BLaER1 treated with 17β-estradiol and CSF1 and Interleukin-3, amounts not matched to agents 10 nM and 100 nM (cell line): Measurements from ENCODE around the gene C19orf18.
"Not testable (repeated sequence)": the region's sequence is repeated elsewhere in the genome, so short reads cannot be mapped to it uniquely, and the experiment has no call there.

Source experiments
- H3K27ac ChIP-seq, 11 experiments: shearing (Covaris generic); formaldehyde crosslinking; 2 replicates each; pipeline ENCODE4 v1.8.1; 2022
- H3K27me3 ChIP-seq, 11 experiments: shearing (Covaris generic); formaldehyde crosslinking; 2 replicates each; pipeline ENCODE4 v1.8.1; 2022
- H3K36me3 ChIP-seq, 11 experiments: shearing (Covaris generic); formaldehyde crosslinking; 2 replicates each; pipeline ENCODE4 v1.8.1; 2022
- H3K4me1 ChIP-seq, 10 experiments: shearing (Covaris generic); formaldehyde crosslinking; 2 replicates each; pipeline ENCODE4 v1.8.1; 2022
- H3K4me2 ChIP-seq, 11 experiments: shearing (Covaris generic); formaldehyde crosslinking; 2 replicates each; pipeline ENCODE4 v1.8.1; 2022
- H3K4me3 ChIP-seq, 10 experiments: shearing (Covaris generic); formaldehyde crosslinking; 2 replicates each; pipeline ENCODE4 v1.8.1; 2022
- H3K9ac ChIP-seq, 11 experiments: shearing (Covaris generic); formaldehyde crosslinking; 2 replicates each; pipeline ENCODE4 v1.8.1; 2022
- H3K9me3 ChIP-seq, 11 experiments: shearing (Covaris generic); formaldehyde crosslinking; replicated peaks in 1 of 11; 2 replicates each; pipeline ENCODE4 v1.8.1; 2022
- H4K20me1 ChIP-seq, 11 experiments: shearing (Covaris generic); formaldehyde crosslinking; 2 replicates each; pipeline ENCODE4 v1.8.1; 2022
- Cebpa-rat ChIP-seq, 11 experiments: shearing (Covaris generic); IDR thresholded peaks; 2 replicates each; pipeline ENCODE4 v1.8.1; 2022

C19orf18 gene

DNA sequence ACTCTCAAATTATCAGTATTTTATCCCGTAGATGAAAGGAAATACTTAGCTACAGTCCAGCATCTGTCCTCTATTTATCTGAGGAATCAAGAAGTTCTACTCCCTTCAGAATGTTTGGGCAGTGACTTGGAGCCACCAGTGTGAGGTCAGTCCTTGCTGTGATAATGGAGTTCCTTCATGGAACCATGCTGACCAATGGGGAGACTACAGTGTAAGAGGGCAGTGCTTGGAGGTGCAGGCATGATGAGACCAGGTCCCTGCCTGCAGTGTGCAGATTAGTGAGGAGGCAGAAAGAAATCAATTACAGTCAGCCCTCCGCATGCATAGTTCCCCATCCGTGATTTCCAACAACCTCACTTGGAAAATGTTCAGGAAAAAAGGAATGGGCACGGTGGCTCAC is at the start of gene C19orf18:
TSS of gene C19orf18 (minus strand) at position 101 of the 400 bp plus-strand sequence. CDS start 102 bp downstream, outside the sequence.
- H3K9me3 ChIP-seq, result peaks cover 100% of the 10 kb centered on the region in 11 experiments
- TF ChIP-seq Cebpa-rat (IDR thresholded peaks at IDR 0.05), result no peak
- H3K4me1 ChIP-seq, result no peaks in the 10 kb centered on the region

DNA sequence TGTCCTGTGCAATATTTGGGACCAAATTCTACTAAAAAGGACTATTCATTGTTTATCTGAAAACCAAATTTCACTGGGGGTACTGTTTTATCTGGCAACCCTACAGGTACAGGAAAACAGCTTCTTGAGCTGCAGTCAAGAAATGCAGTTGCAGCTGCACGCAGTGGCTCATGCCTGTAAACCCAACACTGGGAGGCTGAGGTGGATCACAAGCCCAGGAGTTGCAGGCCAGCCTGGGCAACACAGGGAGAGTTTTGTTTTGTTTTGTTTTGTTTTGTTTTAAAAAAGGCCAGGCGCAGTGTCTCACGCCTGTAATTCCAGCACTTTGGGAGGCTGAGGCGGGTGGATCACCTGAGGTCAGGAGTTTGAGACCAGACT is 47.9 kb upstream of the C19orf18 start:
- Histone ChIP-seq H3K36me3 (no peaks in the 10 kb centered on the region), H3K27ac (peak overlapping the region in 2 of 11 experiments; percentile 21 to 31; a peak in 2 of 22 replicates), H3K4me2 (peak overlapping the region in 1 of 11 experiments; percentile 7; a peak in 1 of 22 replicates), H4K20me1 (no peaks in the 10 kb centered on the region), H3K9me3 (peaks cover 20 to 43% (median 30%) of the 10 kb centered on the region in 11 experiments), H3K4me1 (peaks cover 0 to 10% (median 8%) of the 10 kb centered on the region in 10 experiments; a peak in 12 of 20 replicates), H3K4me3 (no peak overlapping the region), H3K9ac (no peak overlapping the region), H3K27me3 (no peaks in the 10 kb centered on the region)
- no peak for TF ChIP-seq Cebpa-rat (IDR thresholded peaks at IDR 0.05)

More for the DNA sequence above, at the start of gene C19orf18:
- Histone ChIP-seq H3K36me3 (peaks cover 79 to 98% (median 89%) of the 10 kb centered on the region in 11 experiments), H3K9ac (no peak within 1 kb of the TSS), H4K20me1 (no peaks in the 10 kb centered on the region), H3K27me3 (no peaks in the 10 kb centered on the region), H3K4me2 (no peak within 1 kb of the TSS), H3K4me3 (peak within 1 kb of the TSS in 8 of 10 experiments; percentile 2 to 41 (median 23); a peak in 10 of 20 replicates), H3K27ac (no peak within 1 kb of the TSS)

DNA sequence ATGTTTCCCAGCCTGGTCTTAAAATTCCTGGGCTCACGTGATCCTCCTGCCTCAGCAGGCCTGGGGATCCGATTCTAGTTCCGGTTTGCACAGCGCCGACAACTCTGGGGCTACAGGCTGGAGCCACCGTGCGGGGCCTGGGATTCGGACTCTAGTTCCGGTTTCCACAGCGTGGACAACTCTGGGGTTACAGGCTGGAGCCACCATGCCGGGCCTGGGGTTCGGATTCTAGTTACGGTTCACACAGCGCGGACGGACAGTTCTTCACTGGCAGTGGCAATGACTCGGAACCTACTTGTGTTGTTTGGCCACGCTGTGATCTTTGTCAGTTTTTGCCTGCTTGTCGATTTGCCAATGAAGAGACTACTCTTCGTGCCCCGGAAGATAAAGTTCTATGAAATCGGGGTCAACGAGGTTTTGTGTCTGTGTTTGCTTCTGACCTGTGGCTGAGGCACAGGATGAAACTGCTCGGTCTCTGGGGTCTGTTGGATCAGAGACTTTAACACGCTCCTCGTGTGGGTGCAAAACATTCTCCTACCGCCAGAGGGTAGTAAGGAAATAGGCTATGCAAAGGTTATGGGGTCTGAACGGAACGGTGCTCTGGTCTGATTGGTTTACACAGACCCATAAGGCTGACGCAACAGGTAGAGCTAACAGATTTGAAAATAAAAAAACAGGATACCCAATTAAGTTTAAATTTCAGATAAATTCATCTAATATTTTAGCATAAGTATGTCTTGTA is 47.4 kb upstream of the C19orf18 start:
- H3K4me1 ChIP-seq, result peaks cover 0 to 10% (median 8%) of the 10 kb centered on the region in 10 experiments; a peak in 12 of 20 replicates
- H3K36me3 ChIP-seq, result no peaks in the 10 kb centered on the region
- H3K27ac ChIP-seq, result peak overlapping the region in 2 of 11 experiments; percentile 27 to 31; a peak in 1 of 22 replicates
- H3K27me3 ChIP-seq, result no peaks in the 10 kb centered on the region
- no peak overlapping the region for H3K4me3 ChIP-seq
- TF ChIP-seq Cebpa-rat (IDR thresholded peaks at IDR 0.05), result peak in 2 of 11 experiments; percentile 15 to 53; a peak in 1 of 22 replicates
- peak overlapping the region in 2 of 11 experiments; percentile 29 to 34; a peak in 3 of 22 replicates for H3K9ac ChIP-seq
- no peaks in the 10 kb centered on the region for H4K20me1 ChIP-seq
- H3K4me2 ChIP-seq, result peak overlapping the region in 5 of 11 experiments; percentile 10 to 57 (median 28); a peak in 7 of 22 replicates
- H3K9me3 ChIP-seq, result peaks cover 20 to 43% (median 30%) of the 10 kb centered on the region in 11 experiments

DNA sequence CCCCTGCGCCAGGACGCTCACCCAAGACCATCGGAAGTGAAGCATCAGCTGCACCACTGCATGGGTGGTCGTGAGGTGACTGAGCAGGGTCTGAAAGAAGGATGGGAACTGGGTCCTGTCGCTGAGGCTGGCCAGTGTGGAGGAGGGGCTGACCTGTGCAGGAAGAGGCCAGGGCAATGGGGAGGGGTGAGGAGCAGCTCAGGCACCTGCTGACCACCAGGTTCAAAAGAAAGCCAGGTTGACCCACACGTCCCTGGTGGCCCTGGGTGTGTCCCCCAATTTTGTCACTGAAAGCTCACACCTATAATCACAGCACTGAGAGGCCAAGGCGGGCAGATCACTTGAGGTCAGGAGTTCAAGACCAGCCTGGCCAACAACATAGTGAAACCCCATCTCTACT is 45.8 kb upstream of the C19orf18 start:
- Histone ChIP-seq H3K9me3 (peaks cover 10 to 28% (median 19%) of the 10 kb centered on the region in 11 experiments), H3K27me3 (no peaks in the 10 kb centered on the region), H3K27ac (no peak overlapping the region), H3K4me2 (no peak overlapping the region), H3K36me3 (no peaks in the 10 kb centered on the region), H4K20me1 (no peaks in the 10 kb centered on the region), H3K9ac (no peak overlapping the region), H3K4me1 (peaks cover 0 to 10% (median 8%) of the 10 kb centered on the region in 10 experiments; a peak in 12 of 20 replicates), H3K4me3 (no peak overlapping the region)
- TF ChIP-seq Cebpa-rat (IDR thresholded peaks at IDR 0.05), result no peak

- Histone ChIP-seq H4K20me1 (peaks cover 0 to 3% (median 0%) of the 10 kb centered on the region in 11 experiments; a peak in 3 of 22 replicates), H3K9me3 (peaks cover 0 to 16% (median 0%) of the 10 kb centered on the region in 11 experiments; a peak in 7 of 22 replicates), H3K9ac (no peak overlapping the region), H3K4me1 (peaks cover 2 to 13% (median 8%) of the 10 kb centered on the region in 10 experiments), H3K27me3 (no peaks in the 10 kb centered on the region), H3K36me3 (no peaks in the 10 kb centered on the region; a peak in 1 of 22 replicates), H3K27ac (no peak overlapping the region), H3K4me2 (no peak overlapping the region), H3K4me3 (no peak overlapping the region)
- no peak for TF ChIP-seq Cebpa-rat (IDR thresholded peaks at IDR 0.05)
These were observed 39.8 kb upstream of the C19orf18 start for GRCh38 chr19:58014141-58014540.

DNA sequence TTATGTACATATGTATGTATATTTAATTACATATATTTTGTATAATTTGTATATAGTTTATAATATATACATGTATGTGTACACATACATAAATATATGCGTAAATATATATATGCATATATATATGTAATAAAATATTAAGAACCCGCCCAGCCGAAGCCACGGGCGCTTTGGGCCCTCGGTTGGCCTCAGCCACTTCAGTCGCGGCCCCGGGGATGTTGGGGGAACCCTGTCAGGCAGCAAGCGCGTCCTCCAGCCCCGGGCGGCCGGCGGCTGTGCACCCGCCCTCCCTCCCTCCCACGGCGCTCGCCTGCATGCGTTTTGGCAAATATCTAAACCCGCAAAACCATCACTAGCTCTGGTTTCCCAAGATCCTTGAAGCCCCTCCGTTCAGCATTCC is 36.2 kb upstream of the C19orf18 start:
- Histone ChIP-seq H4K20me1 (peaks cover 0 to 8% (median 0%) of the 10 kb centered on the region in 11 experiments; a peak in 3 of 22 replicates), H3K27ac (peak overlapping the region in 4 of 11 experiments; percentile 81 to 86 (median 84); a peak in 6 of 22 replicates), H3K36me3 (peaks cover 20 to 24% (median 22%) of the 10 kb centered on the region in 11 experiments), H3K4me2 (peak overlapping the region; percentile 89 to 99 (median 96)), H3K4me3 (peak overlapping the region; percentile 66 to 81 (median 72); a peak in 19 of 20 replicates), H3K4me1 (peaks cover 14 to 20% (median 18%) of the 10 kb centered on the region in 10 experiments), H3K9me3 (peaks cover under 1 to 44% (median 17%) of the 10 kb centered on the region in 11 experiments; a peak in 18 of 22 replicates), H3K27me3 (no peaks in the 10 kb centered on the region), H3K9ac (peak overlapping the region in 10 of 11 experiments; percentile 81 to 93 (median 86); a peak in 16 of 22 replicates)
- TF ChIP-seq Cebpa-rat (IDR thresholded peaks at IDR 0.05), result no peak

GRCh38 chr19:58009666-58010301 is 35.5 kb upstream of the C19orf18 start:
- Histone ChIP-seq H3K4me1 (peaks cover 15 to 22% (median 19%) of the 10 kb centered on the region in 10 experiments), H4K20me1 (peaks cover 0 to 8% (median 0%) of the 10 kb centered on the region in 11 experiments; a peak in 3 of 22 replicates), H3K9me3 (peaks cover 8 to 52% (median 24%) of the 10 kb centered on the region in 11 experiments; a peak in 18 of 22 replicates), H3K4me2 (peak overlapping the region; percentile 89 to 99 (median 96)), H3K4me3 (peak overlapping the region; percentile 66 to 81 (median 72)), H3K27me3 (no peaks in the 10 kb centered on the region), H3K27ac (peak overlapping the region; percentile 76 to 87 (median 83)), H3K36me3 (peaks cover 27 to 31% (median 29%) of the 10 kb centered on the region in 11 experiments), H3K9ac (peak overlapping the region; percentile 81 to 93 (median 86))
- TF ChIP-seq Cebpa-rat (IDR thresholded peaks at IDR 0.05), result peak in 4 of 11 experiments; percentile 12 to 45 (median 34); a peak in 1 of 22 replicates

- H3K9ac ChIP-seq, result peak overlapping the region; percentile 81 to 93 (median 86)
These were observed 34.9 kb upstream of the C19orf18 start for GRCh38 chr19:58009301-58009665.

DNA sequence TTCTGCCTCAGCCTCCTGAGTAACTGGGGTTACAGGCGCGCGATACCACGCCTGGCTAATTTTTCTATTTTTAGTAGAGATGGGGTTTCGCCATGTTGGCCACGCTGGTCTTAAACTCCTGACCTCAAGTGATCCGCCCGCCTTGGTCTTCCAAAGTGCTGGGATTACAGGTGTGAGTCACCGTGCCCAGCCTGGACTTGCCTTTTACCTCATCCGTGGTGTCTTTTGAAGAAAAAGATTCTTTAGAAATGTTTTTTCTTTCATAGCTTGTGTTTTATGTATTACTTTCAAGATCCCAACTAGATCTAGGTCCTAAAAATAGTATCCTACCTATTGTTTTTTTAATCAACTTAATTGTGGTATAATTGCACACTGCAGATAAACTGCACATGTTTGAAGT is 34.5 kb upstream of the C19orf18 start:
- not testable (repeated sequence) for H3K27me3 ChIP-seq, H4K20me1 ChIP-seq
- Histone ChIP-seq H3K9me3 (peaks cover 17 to 61% (median 33%) of the 10 kb centered on the region in 11 experiments; a peak in 21 of 22 replicates), H3K9ac (peak overlapping the region; percentile 81 to 93 (median 86); a peak in 20 of 22 replicates), H3K27ac (peak overlapping the region in 4 of 11 experiments; percentile 76 to 86 (median 82); a peak in 5 of 22 replicates), H3K4me1 (peaks cover 22 to 31% (median 27%) of the 10 kb centered on the region in 10 experiments), H3K4me3 (peak overlapping the region; percentile 66 to 81 (median 72)), H3K4me2 (peak overlapping the region; percentile 89 to 99 (median 96)), H3K36me3 (peaks cover 36 to 40% (median 38%) of the 10 kb centered on the region in 11 experiments)

More at GRCh38 chr19:58009301-58009665, 34.9 kb upstream of the C19orf18 start:
- no peaks in the 10 kb centered on the region for H3K27me3 ChIP-seq
- H3K4me1 ChIP-seq, result peaks cover 18 to 27% (median 23%) of the 10 kb centered on the region in 10 experiments
- no peak for TF ChIP-seq Cebpa-rat (IDR thresholded peaks at IDR 0.05)
- H4K20me1 ChIP-seq, result peaks cover 0 to 8% (median 0%) of the 10 kb centered on the region in 11 experiments; a peak in 3 of 22 replicates
- H3K4me3 ChIP-seq, result peak overlapping the region; percentile 66 to 81 (median 72)
- H3K27ac ChIP-seq, result peak overlapping the region in 8 of 11 experiments; percentile 76 to 87 (median 84); a peak in 14 of 22 replicates
- peaks cover 13 to 57% (median 29%) of the 10 kb centered on the region in 11 experiments; a peak in 21 of 22 replicates for H3K9me3 ChIP-seq
- peaks cover 32 to 36% (median 34%) of the 10 kb centered on the region in 11 experiments for H3K36me3 ChIP-seq
- peak overlapping the region; percentile 89 to 99 (median 96) for H3K4me2 ChIP-seq
